ENCODE measurements around the gene MAN1A2. TPM values are rescaled to one million over a fixed set of nuclear protein-coding genes. Genes with fewer than 3 reads are reported as not detected.
A peak's percentile ranks its signal among the peaks of the same experiment; 100 is the strongest.

MAN1A2 gene
- total RNA-seq, 1 donor from 2014 or later, result 43.5 TPM

- TF ChIP-seq EZH2 (IDR thresholded peaks at IDR 0.05; ENCODE audit: insufficient read depth, low read length) (no peak), CTCF (IDR thresholded peaks at IDR 0.05; ENCODE audit: insufficient read depth, low read depth, low read length) (no peak)
- H3K27ac Mint-ChIP-seq (ENCODE audit: unreplicated experiment), result no peak overlapping the region
- H3K36me3 ChIP-seq (ENCODE audit: insufficient read depth, low read length), result no peaks in the 10 kb centered on the region
- H3K4me3 Mint-ChIP-seq (ENCODE audit: unreplicated experiment), result no peak overlapping the region
- H4K20me1 ChIP-seq (ENCODE audit: insufficient read depth, low read length), result peaks cover 12% of the 10 kb centered on the region
- no peak overlapping the region for H3K4me3 ChIP-seq (ENCODE audit: insufficient read depth, low read depth, low read length)
- H3K27me3 Mint-ChIP-seq (ENCODE audit: low read depth, unreplicated experiment), result no peaks in the 10 kb centered on the region
- no peak for FAIRE-seq
- peaks cover 16% of the 10 kb centered on the region for H3K79me2 ChIP-seq (ENCODE audit: insufficient read depth, low read length)
- DNase-seq (ENCODE audit: low read depth), result no peak
- no peaks in the 10 kb centered on the region for H3K9me3 Mint-ChIP-seq (ENCODE audit: unreplicated experiment)
- H3K27ac ChIP-seq (ENCODE audit: low read depth, low read length), result no peak overlapping the region
- H3K4me1 ChIP-seq (ENCODE audit: insufficient read depth, low read length), result peaks cover 8% of the 10 kb centered on the region
- peaks cover 2% of the 10 kb centered on the region for H3K27me3 ChIP-seq (ENCODE audit: insufficient read depth, low read length)
- no peaks in the 10 kb centered on the region for H3K36me3 Mint-ChIP-seq (ENCODE audit: low read depth, unreplicated experiment)
- no peaks in the 10 kb centered on the region for H3K9me3 ChIP-seq (ENCODE audit: insufficient read depth, low read depth, low read length)
- no peak overlapping the region for H3K4me2 ChIP-seq (ENCODE audit: low read length)
- peaks cover 6% of the 10 kb centered on the region for H3K4me1 Mint-ChIP-seq (ENCODE audit: low read depth, unreplicated experiment)
- no peak overlapping the region for H3K9ac ChIP-seq (ENCODE audit: low read length)
- no peak overlapping the region for H2AFZ ChIP-seq (ENCODE audit: low read depth, low read length)
These were observed 3.6 kb upstream of the MAN1A2 start for GRCh38 chr1:117363571-117364048.

GRCh38 chr1:117364240-117364639 lies 3.0 kb upstream of the MAN1A2 start:
- Histone ChIP-seq H2AFZ (ENCODE audit: low read depth, low read length) (no peak overlapping the region), H3K9me3 (ENCODE audit: insufficient read depth, low read depth, low read length) (no peaks in the 10 kb centered on the region), H3K79me2 (ENCODE audit: insufficient read depth, low read length) (peaks cover 23% of the 10 kb centered on the region), H4K20me1 (ENCODE audit: insufficient read depth, low read length) (peaks cover 17% of the 10 kb centered on the region), H3K36me3 (ENCODE audit: insufficient read depth, low read length) (no peaks in the 10 kb centered on the region), H3K9ac (ENCODE audit: low read length) (no peak overlapping the region), H3K4me1 (ENCODE audit: insufficient read depth, low read length) (peaks cover 8% of the 10 kb centered on the region), H3K4me3 (ENCODE audit: insufficient read depth, low read depth, low read length) (no peak overlapping the region), H3K27me3 (ENCODE audit: insufficient read depth, low read length) (peaks cover under 1% of the 10 kb centered on the region), H3K4me2 (ENCODE audit: low read length) (no peak overlapping the region), H3K27ac (ENCODE audit: low read depth, low read length) (no peak overlapping the region)
- Mint-ChIP-seq H3K9me3 (ENCODE audit: unreplicated experiment) (no peaks in the 10 kb centered on the region), H3K27ac (ENCODE audit: unreplicated experiment) (no peak overlapping the region), H3K4me1 (ENCODE audit: low read depth, unreplicated experiment) (peaks cover 6% of the 10 kb centered on the region), H3K4me3 (ENCODE audit: unreplicated experiment) (no peak overlapping the region), H3K27me3 (ENCODE audit: low read depth, unreplicated experiment) (no peaks in the 10 kb centered on the region), H3K36me3 (ENCODE audit: low read depth, unreplicated experiment) (no peaks in the 10 kb centered on the region)
- DNase-seq (ENCODE audit: low read depth) (no peak), FAIRE-seq (no peak)
- TF ChIP-seq EZH2 (IDR thresholded peaks at IDR 0.05; ENCODE audit: insufficient read depth, low read length), result no peak
- no peak for TF ChIP-seq CTCF (IDR thresholded peaks at IDR 0.05; ENCODE audit: insufficient read depth, low read depth, low read length)

- H3K4me2 ChIP-seq (ENCODE audit: low read length), result peak overlapping the region; percentile 96
- peak; percentile 38 for DNase-seq (ENCODE audit: low read depth)
- H4K20me1 ChIP-seq (ENCODE audit: insufficient read depth, low read length), result peaks cover 30% of the 10 kb centered on the region
- H3K36me3 Mint-ChIP-seq (ENCODE audit: low read depth, unreplicated experiment), result no peaks in the 10 kb centered on the region
- no peaks in the 10 kb centered on the region for H3K27me3 ChIP-seq (ENCODE audit: insufficient read depth, low read length)
- H3K27ac Mint-ChIP-seq (ENCODE audit: unreplicated experiment), result peak overlapping the region; percentile 95
- peaks cover 8% of the 10 kb centered on the region for H3K4me1 ChIP-seq (ENCODE audit: insufficient read depth, low read length)
- H3K27me3 Mint-ChIP-seq (ENCODE audit: low read depth, unreplicated experiment), result no peaks in the 10 kb centered on the region
- H3K79me2 ChIP-seq (ENCODE audit: insufficient read depth, low read length), result peaks cover 36% of the 10 kb centered on the region
- H3K4me3 ChIP-seq (ENCODE audit: insufficient read depth, low read depth, low read length), result peak overlapping the region; percentile 92
- no peak for FAIRE-seq
- peak overlapping the region; percentile 97 for H2AFZ ChIP-seq (ENCODE audit: low read depth, low read length)
- H3K36me3 ChIP-seq (ENCODE audit: insufficient read depth, low read length), result no peaks in the 10 kb centered on the region
- H3K9me3 Mint-ChIP-seq (ENCODE audit: unreplicated experiment), result no peaks in the 10 kb centered on the region
- H3K4me1 Mint-ChIP-seq (ENCODE audit: low read depth, unreplicated experiment), result peaks cover 10% of the 10 kb centered on the region
- H3K9ac ChIP-seq (ENCODE audit: low read length), result peak overlapping the region; percentile 93
- H3K4me3 Mint-ChIP-seq (ENCODE audit: unreplicated experiment), result peak overlapping the region; percentile 95
- TF ChIP-seq EZH2 (IDR thresholded peaks at IDR 0.05; ENCODE audit: insufficient read depth, low read length) (no peak), CTCF (IDR thresholded peaks at IDR 0.05; ENCODE audit: insufficient read depth, low read depth, low read length) (no peak)
- H3K9me3 ChIP-seq (ENCODE audit: insufficient read depth, low read depth, low read length), result no peaks in the 10 kb centered on the region
- H3K27ac ChIP-seq (ENCODE audit: low read depth, low read length), result peak overlapping the region; percentile 88
These were observed 1.7 kb upstream of the MAN1A2 start for GRCh38 chr1:117365350-117366176.
